K562 (cell line): ENCODE measurements around the gene LHCGR.

Experiments
- CBX8 ChIP-seq: fragments of 200-600 bp; sonication (generic); IDR thresholded peaks from 2 replicates; pipeline ENCODE4 v1.6.1; 2012; ENCODE audit warnings: borderline replicate concordance, mixed run types, low read depth, mild to moderate bottlenecking, moderate library complexity, mixed read lengths, low read length, control low read depth, inconsistent platforms; ENCODE audit not compliant: poor library complexity, severe bottlenecking; ENCODE audit errors: extremely low read depth
- CTCF ChIP-seq, 3 experiments: IDR thresholded peaks in 2 of 3; conservative IDR thresholded peaks in 1 of 3; 2 replicates each; pipeline ENCODE4 v1.5.1; 2011 to 2012; ENCODE audit warnings: low read length in 3 of 3, mild to moderate bottlenecking in 3 of 3, control low read depth in 2 of 3, improper control_type of control experiment in 1 of 3, inconsistent platforms in 1 of 3, low read depth in 1 of 3, mixed read lengths in 1 of 3, moderate library complexity in 1 of 3; ENCODE audit not compliant: insufficient read depth in 2 of 3
- E2F3 ChIP-seq: fragments of 250-450 bp; sonication (Bioruptor Pico); IDR thresholded peaks from 2 replicates; pipeline ENCODE4 v1.4.0; 2020; ENCODE audit warnings: mild to moderate bottlenecking
- EP300 ChIP-seq: IDR thresholded peaks from 2 replicates; pipeline ENCODE4 v1.6.1; 2012; ENCODE audit warnings: low read length, improper control_type of control experiment
- KHSRP ChIP-seq: fragments of 450-650 bp; IDR thresholded peaks from 2 replicates; pipeline ENCODE4 v1.6.1; 2017
- NFYB ChIP-seq: IDR thresholded peaks from 2 replicates; pipeline ENCODE4 v1.6.1; 2011; ENCODE audit warnings: mild to moderate bottlenecking, moderate library complexity; ENCODE audit not compliant: insufficient read length; ENCODE audit errors: extremely low read depth
- RBM34 ChIP-seq: fragments of 200-400 bp; formaldehyde crosslinking; IDR thresholded peaks from 2 replicates; pipeline ENCODE4 v1.6.1; 2018; ENCODE audit warnings: low read length, borderline replicate concordance; ENCODE audit not compliant: insufficient read depth
- SP2 ChIP-seq: IDR thresholded peaks from 2 replicates; pipeline ENCODE4 v1.6.1; 2011; ENCODE audit warnings: mild to moderate bottlenecking, low read depth, low read length, moderate library complexity; ENCODE audit not compliant: poor library complexity, severe bottlenecking; ENCODE audit errors: extremely low read depth
- SRSF7 ChIP-seq: fragments of 200-400 bp; formaldehyde crosslinking; optimal IDR thresholded peaks from 2 replicates; pipeline ENCODE3; 2017; ENCODE audit warnings: mild to moderate bottlenecking, low read depth, low read length
- TAF1 ChIP-seq: IDR thresholded peaks from 2 replicates; pipeline ENCODE4 v1.6.1; 2011; ENCODE audit warnings: mild to moderate bottlenecking, low read length, moderate library complexity; ENCODE audit not compliant: insufficient read depth, control insufficient read depth, severe bottlenecking; ENCODE audit errors: extremely low read depth
- TRIM24 ChIP-seq, 2 experiments: fragments of 450-650 bp; IDR thresholded peaks; 2 replicates each; pipeline ENCODE4 v1.6.1; 2016
- ZNF274 ChIP-seq: IDR thresholded peaks from 2 replicates; pipeline ENCODE4 v1.6.1; 2011; ENCODE audit warnings: low read depth, mild to moderate bottlenecking, low read length, moderate library complexity, borderline replicate concordance
- ZNF511 ChIP-seq: sonication (generic); formaldehyde crosslinking; IDR thresholded peaks from 2 replicates; pipeline ENCODE4 v1.8.0; 2022; ENCODE audit warnings: mild to moderate bottlenecking, missing genetic modification reagents

GRCh38 chr2:48724278-48724677, 31.2 kb downstream of the LHCGR start:
- TF ChIP-seq SP2 (no peak), TAF1 (no peak), ZNF274 (no peak), E2F3 (CRISPR knock-in tag) (no peak), ZNF511 (no peak), KHSRP (no peak), CBX8 (no peak), TRIM24 (IDR thresholded peaks at IDR 0.05) (no peak), CTCF (IDR thresholded peaks at IDR 0.05 in 2 of 3, conservative IDR thresholded peaks at IDR 0.05 in 1 of 3; ENCODE audit: insufficient read depth in 2 of 3, low read depth in 1 of 3, low read length in 3 of 3) (no peak), RBM34 (no peak), EP300 (no peak), SRSF7 (no peak), NFYB (no peak)
